ENCODE measurements around the gene PLN.

DNA sequence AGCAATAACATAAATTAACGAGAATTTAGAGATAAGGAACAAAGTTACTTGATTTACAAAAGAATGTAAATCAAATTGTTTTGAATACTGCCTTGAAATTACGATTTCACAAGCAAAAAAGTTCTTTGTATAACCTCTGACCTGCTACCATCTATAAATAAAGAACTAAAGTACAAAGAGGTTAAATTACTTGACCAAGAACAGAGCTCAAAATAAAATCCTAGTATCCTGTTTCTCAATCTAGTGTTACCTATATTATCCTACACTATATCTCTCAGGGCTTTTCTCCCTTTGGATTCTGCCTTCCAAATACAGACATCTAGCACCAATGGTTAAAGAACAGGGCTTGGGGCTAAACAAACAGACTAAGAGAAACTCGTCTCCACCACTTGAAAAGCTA lies 43.8 kb downstream of the PLN start:
- TF ChIP-seq, protein P1, sequence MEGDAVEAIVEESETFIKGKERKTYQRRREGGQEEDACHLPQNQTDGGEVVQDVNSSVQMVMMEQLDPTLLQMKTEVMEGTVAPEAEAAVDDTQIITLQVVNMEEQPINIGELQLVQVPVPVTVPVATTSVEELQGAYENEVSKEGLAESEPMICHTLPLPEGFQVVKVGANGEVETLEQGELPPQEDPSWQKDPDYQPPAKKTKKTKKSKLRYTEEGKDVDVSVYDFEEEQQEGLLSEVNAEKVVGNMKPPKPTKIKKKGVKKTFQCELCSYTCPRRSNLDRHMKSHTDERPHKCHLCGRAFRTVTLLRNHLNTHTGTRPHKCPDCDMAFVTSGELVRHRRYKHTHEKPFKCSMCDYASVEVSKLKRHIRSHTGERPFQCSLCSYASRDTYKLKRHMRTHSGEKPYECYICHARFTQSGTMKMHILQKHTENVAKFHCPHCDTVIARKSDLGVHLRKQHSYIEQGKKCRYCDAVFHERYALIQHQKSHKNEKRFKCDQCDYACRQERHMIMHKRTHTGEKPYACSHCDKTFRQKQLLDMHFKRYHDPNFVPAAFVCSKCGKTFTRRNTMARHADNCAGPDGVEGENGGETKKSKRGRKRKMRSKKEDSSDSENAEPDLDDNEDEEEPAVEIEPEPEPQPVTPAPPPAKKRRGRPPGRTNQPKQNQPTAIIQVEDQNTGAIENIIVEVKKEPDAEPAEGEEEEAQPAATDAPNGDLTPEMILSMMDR (tag by site-specific recombination; IDR thresholded peaks at IDR 0.05) = no peak
- no peak for TF ChIP-seq ZBTB17 (tag by site-specific recombination; IDR thresholded peaks at IDR 0.05)
- TF ChIP-seq, protein P2, sequence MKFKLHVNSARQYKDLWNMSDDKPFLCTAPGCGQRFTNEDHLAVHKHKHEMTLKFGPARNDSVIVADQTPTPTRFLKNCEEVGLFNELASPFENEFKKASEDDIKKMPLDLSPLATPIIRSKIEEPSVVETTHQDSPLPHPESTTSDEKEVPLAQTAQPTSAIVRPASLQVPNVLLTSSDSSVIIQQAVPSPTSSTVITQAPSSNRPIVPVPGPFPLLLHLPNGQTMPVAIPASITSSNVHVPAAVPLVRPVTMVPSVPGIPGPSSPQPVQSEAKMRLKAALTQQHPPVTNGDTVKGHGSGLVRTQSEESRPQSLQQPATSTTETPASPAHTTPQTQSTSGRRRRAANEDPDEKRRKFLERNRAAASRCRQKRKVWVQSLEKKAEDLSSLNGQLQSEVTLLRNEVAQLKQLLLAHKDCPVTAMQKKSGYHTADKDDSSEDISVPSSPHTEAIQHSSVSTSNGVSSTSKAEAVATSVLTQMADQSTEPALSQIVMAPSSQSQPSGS (tag by site-specific recombination; IDR thresholded peaks at IDR 0.05; ENCODE audit: low read depth) = no peak
- TF ChIP-seq, protein P3, sequence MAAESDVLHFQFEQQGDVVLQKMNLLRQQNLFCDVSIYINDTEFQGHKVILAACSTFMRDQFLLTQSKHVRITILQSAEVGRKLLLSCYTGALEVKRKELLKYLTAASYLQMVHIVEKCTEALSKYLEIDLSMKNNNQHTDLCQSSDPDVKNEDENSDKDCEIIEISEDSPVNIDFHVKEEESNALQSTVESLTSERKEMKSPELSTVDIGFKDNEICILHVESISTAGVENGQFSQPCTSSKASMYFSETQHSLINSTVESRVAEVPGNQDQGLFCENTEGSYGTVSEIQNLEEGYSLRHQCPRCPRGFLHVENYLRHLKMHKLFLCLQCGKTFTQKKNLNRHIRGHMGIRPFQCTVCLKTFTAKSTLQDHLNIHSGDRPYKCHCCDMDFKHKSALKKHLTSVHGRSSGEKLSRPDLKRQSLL (tag by site-specific recombination; IDR thresholded peaks at IDR 0.05) = no peak
- no peak for TF ChIP-seq ZNF561 (tag by site-specific recombination; IDR thresholded peaks at IDR 0.05; ENCODE audit: borderline replicate concordance)
- no peak for TF ChIP-seq SALL2 (tag by site-specific recombination; IDR thresholded peaks at IDR 0.05; ENCODE audit: borderline replicate concordance)
- TF ChIP-seq, protein P4, sequence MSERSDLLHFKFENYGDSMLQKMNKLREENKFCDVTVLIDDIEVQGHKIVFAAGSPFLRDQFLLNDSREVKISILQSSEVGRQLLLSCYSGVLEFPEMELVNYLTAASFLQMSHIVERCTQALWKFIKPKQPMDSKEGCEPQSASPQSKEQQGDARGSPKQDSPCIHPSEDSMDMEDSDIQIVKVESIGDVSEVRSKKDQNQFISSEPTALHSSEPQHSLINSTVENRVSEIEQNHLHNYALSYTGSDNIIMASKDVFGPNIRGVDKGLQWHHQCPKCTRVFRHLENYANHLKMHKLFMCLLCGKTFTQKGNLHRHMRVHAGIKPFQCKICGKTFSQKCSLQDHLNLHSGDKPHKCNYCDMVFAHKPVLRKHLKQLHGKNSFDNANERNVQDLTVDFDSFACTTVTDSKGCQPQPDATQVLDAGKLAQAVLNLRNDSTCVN (tag by site-specific recombination; optimal IDR thresholded peaks at IDR 0.05) = no peak
- TF ChIP-seq, protein P5, sequence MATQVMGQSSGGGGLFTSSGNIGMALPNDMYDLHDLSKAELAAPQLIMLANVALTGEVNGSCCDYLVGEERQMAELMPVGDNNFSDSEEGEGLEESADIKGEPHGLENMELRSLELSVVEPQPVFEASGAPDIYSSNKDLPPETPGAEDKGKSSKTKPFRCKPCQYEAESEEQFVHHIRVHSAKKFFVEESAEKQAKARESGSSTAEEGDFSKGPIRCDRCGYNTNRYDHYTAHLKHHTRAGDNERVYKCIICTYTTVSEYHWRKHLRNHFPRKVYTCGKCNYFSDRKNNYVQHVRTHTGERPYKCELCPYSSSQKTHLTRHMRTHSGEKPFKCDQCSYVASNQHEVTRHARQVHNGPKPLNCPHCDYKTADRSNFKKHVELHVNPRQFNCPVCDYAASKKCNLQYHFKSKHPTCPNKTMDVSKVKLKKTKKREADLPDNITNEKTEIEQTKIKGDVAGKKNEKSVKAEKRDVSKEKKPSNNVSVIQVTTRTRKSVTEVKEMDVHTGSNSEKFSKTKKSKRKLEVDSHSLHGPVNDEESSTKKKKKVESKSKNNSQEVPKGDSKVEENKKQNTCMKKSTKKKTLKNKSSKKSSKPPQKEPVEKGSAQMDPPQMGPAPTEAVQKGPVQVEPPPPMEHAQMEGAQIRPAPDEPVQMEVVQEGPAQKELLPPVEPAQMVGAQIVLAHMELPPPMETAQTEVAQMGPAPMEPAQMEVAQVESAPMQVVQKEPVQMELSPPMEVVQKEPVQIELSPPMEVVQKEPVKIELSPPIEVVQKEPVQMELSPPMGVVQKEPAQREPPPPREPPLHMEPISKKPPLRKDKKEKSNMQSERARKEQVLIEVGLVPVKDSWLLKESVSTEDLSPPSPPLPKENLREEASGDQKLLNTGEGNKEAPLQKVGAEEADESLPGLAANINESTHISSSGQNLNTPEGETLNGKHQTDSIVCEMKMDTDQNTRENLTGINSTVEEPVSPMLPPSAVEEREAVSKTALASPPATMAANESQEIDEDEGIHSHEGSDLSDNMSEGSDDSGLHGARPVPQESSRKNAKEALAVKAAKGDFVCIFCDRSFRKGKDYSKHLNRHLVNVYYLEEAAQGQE (tag by site-specific recombination; IDR thresholded peaks at IDR 0.05) = no peak
- TF ChIP-seq, protein P6, sequence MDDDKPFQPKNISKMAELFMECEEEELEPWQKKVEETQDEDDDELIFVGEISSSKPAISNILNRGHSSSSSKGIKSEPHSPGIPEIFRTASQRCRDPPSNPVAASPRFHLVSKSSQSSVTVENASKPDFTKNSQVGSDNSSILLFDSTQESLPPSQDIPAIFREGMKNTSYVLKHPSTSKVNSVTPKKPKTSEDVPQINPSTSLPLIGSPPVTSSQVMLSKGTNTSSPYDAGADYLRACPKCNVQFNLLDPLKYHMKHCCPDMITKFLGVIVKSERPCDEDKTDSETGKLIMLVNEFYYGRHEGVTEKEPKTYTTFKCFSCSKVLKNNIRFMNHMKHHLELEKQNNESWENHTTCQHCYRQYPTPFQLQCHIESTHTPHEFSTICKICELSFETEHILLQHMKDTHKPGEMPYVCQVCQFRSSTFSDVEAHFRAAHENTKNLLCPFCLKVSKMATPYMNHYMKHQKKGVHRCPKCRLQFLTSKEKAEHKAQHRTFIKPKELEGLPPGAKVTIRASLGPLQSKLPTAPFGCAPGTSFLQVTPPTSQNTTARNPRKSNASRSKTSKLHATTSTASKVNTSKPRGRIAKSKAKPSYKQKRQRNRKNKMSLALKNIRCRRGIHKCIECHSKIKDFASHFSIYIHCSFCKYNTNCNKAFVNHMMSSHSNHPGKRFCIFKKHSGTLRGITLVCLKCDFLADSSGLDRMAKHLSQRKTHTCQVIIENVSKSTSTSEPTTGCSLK (tag by site-specific recombination; IDR thresholded peaks at IDR 0.05) = no peak
- no peak for TF ChIP-seq HOXA7 (CRISPR knock-in tag; IDR thresholded peaks at IDR 0.05; ENCODE audit: borderline replicate concordance)
